Brain pericyte (primary cell): ENCODE results near the gene CLMN.
"Not testable (repeated sequence)": the region's sequence is repeated elsewhere in the genome, so short reads cannot be mapped to it uniquely, and the experiment has no call there.

Experiments used
- DNase-seq: peaks from one replicate; pipeline ENCODE4 v3.0.0-alpha.2; 2012; ENCODE audit warnings: low read depth, low spot score

The CLMN gene

GRCh38 chr14:95288672-95289322 is 30.9 kb downstream of the CLMN start:
- DNase-seq = no peak

GRCh38 chr14:95287176-95287754 is 32.4 kb downstream of the CLMN start:
- no peak for DNase-seq

- no peak for DNase-seq
Observed at GRCh38 chr14:95286645-95287044, 33.1 kb downstream of the CLMN start.

DNA sequence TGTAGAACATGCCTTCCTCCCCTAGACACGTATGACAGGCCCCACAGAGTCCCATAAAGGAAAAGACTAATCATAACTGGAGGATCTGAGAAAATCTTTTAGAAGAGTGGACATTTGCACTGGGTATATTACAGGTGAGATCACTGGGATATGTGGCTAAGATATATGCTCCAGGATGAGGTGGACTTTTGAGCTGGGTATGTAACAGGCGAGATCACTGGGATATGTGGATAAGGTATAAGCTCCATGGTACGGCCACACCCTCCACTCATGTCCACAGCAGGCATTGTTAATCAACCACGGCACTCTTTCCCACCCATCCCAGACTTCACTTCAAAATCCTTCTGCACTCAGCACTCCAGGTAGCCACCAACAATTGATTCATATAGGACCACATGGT is 34.1 kb downstream of the CLMN start:
- no peak for DNase-seq

GRCh38 chr14:95283802-95284201 is 35.9 kb downstream of the CLMN start:
- not testable (repeated sequence) for DNase-seq

DNA sequence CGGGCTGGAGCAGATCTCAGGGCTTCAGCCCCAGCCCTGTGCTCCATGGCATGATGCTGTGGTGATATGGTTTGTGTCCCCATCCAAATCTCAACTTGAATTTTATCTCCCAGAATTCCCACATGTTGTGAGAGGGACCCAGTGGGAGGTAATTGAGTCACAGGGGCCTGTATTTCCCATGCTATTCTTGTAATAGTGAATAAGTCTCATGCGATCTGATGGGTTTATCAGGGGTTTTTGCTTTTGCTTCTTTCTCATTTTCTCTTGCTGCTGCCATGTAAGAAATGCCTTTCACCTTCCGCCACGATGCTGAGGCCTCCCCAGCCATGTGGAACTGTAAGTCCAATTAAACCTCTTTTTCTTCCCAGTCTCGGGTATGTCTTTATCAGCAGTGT is 36.7 kb downstream of the CLMN start:
- not testable (repeated sequence) for DNase-seq

GRCh38 chr14:95282354-95282985 is 37.2 kb downstream of the CLMN start:
- DNase-seq = no peak

DNA sequence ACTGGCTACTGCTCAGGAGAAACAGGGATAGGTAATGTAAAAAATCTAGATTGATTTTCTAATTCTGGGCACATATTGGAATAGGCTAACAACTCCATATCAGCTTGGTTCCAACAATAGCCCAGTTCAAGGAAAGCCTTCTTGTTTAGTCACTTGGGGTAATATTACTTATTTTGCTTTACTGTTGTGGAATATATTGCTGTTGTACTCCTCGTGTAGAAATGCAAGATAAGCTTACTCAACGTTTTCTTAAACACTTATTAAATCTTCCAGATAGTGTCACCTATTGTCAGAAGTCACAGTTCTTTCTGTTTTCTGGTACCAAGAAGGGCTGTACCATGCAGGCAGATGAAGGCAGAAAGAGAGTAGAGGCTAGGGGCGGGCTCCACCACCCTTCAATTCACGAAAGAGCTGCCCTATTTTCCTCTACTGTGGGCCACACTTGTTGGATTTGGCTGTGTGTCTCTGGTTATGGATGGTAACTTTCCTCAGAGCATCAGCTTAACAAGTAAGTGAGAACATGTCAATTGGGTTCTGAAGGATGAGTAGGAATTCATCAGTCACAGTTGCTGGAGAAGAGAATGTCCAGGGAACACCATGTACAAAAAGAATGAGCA is 38.0 kb downstream of the CLMN start:
- DNase-seq = no peak

DNA sequence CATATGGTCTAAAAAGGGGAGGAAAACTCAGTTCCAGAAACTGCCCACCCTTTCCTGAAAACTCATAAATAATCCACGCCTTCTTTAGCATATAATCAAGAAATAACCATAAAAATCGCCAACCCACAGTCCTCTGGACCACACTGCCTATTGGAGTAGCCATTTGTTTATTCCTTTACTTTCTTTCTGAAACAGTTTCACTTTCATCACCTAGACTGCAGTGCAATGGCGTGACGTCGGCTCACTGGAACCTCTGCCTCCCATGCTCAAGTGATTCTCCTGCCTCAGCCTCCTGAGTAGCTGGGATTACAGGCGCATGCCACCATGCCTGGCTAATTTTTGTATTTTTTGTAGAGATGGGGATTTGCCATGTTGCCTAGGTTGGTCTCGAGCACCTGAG is 44.2 kb downstream of the CLMN start:
- no peak for DNase-seq

DNA sequence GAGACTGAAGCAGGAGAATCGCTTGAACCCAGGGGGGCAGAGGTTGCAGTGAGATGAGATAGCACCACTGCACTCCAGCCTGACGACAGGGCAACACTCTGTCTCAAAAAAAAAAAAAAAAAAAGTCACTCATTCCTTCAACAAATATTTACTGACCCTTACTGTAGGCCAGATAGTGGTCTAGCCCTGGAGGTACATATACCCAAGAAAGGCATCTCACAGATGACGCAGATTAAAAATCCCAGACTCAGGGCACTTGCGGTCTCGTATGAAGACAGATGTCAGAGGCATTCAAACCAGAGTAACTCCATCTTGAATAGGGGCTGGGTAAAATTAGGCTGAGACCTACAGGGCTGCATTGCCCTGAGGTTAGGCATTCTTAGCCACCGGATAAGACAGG is 44.8 kb downstream of the CLMN start:
- DNase-seq = no peak

DNA sequence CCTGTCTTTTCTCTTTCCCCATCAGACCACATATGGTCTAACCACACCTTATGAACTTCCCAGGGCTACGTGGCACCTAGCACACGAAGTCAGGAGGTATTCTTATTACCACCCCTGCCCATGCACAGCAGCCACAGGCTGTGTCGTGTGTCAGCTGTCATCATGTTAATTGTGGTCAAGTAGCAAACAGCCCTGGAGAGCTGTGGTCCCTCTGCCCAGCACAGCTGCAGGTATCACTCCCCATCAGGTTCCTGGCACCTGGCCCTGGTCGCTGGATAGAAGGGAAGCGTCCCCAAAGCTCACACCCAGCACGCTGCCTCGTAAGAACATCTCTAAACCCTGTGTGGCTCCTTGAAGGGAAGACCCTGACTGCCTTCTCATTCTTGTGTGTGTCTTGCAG is 45.4 kb downstream of the CLMN start:
- no peak for DNase-seq

DNA sequence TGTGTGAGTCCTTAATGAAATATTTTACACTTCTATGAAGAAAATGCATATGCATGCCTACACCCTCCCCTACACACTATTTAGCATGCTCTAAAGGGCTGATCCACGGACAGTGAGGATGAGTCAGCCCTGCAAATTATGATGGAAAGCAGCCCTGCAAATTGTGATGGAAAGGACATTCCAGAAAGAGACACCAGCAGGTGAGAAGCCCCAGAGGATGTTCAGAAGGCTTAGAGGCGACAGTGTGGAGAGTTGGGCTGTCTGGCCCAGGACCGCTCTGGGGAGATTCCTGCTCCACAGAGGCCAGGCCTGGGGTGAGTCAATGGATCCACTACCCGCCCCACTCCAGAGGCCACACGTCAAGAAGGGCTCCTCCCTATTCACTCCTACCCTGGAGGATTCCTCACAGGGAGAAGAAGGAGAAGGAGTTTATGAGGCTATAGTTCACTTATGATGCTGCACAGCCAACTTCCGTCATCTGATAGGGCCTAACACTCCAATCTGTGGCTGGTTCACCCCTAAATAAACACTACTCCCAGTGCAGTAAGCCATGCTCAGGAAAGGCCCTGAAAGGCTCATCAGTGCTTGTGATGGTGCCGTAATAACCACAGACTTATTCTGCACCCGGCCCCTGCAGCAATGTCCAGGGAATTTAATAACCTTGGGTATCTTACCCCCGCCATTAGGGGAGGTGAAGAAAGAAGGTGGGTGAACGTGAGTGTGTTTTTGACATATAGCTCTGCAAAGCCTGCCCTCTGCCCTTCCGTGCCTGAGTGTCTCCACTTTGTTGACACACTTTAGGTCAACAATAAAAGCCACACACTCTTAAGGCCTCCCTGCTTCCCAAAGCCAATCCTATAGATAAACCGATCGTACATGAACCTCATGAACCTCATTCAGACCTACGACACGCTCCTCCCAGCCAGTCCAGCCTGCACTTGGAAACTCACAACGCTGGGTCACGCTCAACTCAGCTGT is 46.4 kb downstream of the CLMN start:
- no peak for DNase-seq

DNA sequence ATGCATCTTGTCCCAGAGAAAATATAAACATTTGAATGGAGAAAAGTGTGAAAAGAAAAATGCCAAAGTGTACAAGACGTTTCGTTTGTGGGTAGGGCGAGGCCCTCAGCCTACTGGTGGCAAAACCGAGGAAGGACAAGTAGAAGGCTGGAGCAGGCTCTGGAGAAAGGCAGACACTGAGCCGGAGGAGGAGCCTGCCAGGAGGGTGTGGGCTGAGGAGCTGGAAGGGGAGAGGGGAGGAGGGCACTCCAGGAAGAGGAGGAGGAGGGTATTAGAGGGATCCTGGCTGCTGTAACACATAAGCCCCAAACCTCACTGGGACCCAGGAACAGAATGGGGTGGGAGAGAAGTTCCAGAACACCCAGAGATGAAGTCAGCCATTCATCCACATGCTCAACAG is 47.7 kb downstream of the CLMN start:
- DNase-seq = no peak

- DNase-seq = no peak
Observed at GRCh38 chr14:95270203-95270602, 49.5 kb downstream of the CLMN start.

DNA sequence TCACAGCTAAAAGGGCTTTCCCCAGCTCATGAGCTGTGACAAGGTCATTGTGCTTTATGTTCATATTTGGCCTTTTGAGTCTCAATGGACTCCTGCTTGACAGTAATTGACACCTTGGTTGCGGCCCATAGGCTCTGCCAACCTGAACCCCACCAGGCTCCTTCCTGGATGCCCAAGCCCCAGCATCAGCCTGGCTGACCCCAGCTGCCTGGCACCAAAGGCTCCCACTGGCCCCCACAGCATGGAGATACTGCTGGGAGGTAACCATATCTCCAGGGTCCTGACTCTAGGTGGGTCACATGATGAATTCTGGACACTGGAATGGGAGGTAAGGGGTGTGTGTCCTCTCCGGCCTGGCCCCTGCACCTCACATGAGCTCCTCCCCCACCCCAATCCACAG is 50.2 kb downstream of the CLMN start:
- DNase-seq = no peak

DNA sequence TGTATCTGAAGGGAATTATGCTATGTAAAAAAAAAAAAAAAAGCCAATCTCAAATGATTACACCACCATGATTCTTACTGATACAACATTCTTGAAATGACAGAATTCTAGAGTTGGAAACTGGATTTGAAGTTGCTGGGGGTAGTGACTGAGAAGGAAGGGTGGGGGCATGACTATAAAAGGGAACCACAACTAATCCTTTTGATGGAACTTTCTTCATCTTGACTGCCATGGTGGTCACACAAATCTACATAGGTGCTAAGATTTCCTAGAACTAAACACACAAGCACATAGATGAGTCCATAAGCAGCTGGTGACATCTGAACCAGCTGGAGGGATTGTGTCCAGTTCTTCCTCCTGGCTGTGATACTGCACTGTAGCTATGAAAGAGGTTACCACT is 51.4 kb downstream of the CLMN start:
- DNase-seq = no peak

GRCh38 chr14:95267306-95267705 is 52.4 kb downstream of the CLMN start:
- DNase-seq = no peak

DNA sequence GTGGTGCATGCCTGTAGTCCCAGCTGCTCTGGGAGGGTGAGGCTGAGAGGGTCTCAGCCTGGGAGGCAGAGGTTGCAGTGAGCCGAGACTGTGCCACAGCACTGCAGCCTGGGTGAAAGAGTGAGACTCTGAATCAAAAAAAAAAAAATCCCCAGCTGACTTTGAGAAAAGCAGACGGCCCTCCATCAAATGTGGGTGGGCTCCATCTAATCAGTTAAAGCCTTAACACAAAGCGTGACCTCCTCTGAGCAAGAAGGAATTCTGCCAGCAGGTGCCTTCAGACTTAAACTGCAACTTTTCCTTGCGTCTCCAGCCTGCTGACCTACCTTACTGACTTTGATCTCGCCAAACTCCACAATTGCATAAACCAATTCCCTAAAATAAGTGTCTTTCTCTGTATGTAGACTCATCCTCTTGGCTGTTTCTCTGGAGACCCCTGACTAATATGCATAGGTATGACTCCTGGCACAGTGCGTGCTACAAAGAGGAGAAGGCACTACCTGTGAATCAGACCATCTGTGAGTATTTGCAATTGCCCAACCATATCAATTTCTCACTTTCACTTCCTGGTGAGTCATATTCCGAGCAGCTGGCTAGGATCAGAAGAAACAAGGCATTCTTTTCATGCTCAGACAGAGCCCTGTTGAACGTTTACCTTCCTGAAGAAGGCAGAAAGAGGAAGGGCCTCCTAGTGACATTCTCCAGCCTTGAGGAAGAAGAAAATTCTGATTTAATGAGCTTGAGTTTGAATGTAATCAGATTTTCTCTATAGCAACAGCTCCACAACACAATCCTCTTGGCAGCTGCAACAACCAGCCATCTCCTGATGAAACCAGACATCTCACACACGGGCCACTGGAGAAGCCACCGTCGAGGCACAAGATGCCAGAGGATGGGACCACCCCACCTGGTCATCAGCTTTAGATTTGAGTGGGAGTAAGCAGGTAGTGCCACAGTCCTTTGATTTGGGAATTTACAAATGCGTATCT is 54.3 kb downstream of the CLMN start:
- no peak for DNase-seq

- no peak for DNase-seq
Observed at GRCh38 chr14:95264271-95264973, 55.3 kb downstream of the CLMN start.
